Naive B cell (primary cell): ENCODE data around the gene ULK4. TPM values are rescaled to one million over a fixed set of nuclear protein-coding genes. Genes with fewer than 3 reads are reported as not detected.

Source experiments
- ATAC-seq, 2 donors: fragments of 150-1000 bp; cut with Tn5 transposase; 2 replicates each; pipeline ENCODE4 v1.10.0; 2021; ENCODE audit warnings: low read depth in 2 of 2, mild to moderate bottlenecking in 2 of 2, moderate library complexity in 2 of 2
- DNase-seq: peaks from one replicate; pipeline ENCODE4 v3.0.0; 2022
- H3K27ac Mint-ChIP-seq, 6 donors: one replicate each; pipeline ENCODE4 v1.8.0; 2020 to 2022; ENCODE audit warnings: mild to moderate bottlenecking in 6 of 6, mixed read lengths in 6 of 6, moderate library complexity in 5 of 6, inconsistent platforms in 2 of 6
- H3K27me3 Mint-ChIP-seq, 3 donors: one replicate each; pipeline ENCODE4 v1.8.0; 2021 to 2022; ENCODE audit warnings: mixed read lengths in 3 of 3, mild to moderate bottlenecking in 1 of 3
- H3K36me3 Mint-ChIP-seq, 2 donors: one replicate each; pipeline ENCODE4 v1.8.0; 2020 to 2022; ENCODE audit warnings: mixed read lengths in 2 of 2, inconsistent platforms in 1 of 2, mild to moderate bottlenecking in 1 of 2
- H3K4me1 Mint-ChIP-seq, 3 donors: one replicate each; pipeline ENCODE4 v1.8.0; 2020 to 2022; ENCODE audit warnings: mixed read lengths in 3 of 3, inconsistent platforms in 1 of 3, mild to moderate bottlenecking in 1 of 3, moderate library complexity in 1 of 3
- H3K4me3 Mint-ChIP-seq, 8 donors: one replicate each; pipeline ENCODE4 v1.8.0; 2020 to 2022; ENCODE audit warnings: mild to moderate bottlenecking in 8 of 8, mixed read lengths in 8 of 8, moderate library complexity in 8 of 8, inconsistent platforms in 2 of 8
- H3K9me3 Mint-ChIP-seq, 7 donors: one replicate each; pipeline ENCODE4 v1.8.0; 2020 to 2022; ENCODE audit warnings: mixed read lengths in 7 of 7, mild to moderate bottlenecking in 5 of 7, inconsistent platforms in 2 of 7, moderate library complexity in 1 of 7
- polyA plus RNA-seq, 6 donors: library from polyadenylated mRNA; unstranded; fragments of 300-500 nt; fragmentation: Illumina TruSeq; gene quantifications; one replicate each; pipeline ENCODE4 v1.2.3, GENCODE V29; 2021; ENCODE audit warnings: low read depth in 6 of 6

The ULK4 gene
- polyA plus RNA-seq, 6 donors from 2014 or later, result 5.5 to 20.8 (median 10.3) TPM

DNA sequence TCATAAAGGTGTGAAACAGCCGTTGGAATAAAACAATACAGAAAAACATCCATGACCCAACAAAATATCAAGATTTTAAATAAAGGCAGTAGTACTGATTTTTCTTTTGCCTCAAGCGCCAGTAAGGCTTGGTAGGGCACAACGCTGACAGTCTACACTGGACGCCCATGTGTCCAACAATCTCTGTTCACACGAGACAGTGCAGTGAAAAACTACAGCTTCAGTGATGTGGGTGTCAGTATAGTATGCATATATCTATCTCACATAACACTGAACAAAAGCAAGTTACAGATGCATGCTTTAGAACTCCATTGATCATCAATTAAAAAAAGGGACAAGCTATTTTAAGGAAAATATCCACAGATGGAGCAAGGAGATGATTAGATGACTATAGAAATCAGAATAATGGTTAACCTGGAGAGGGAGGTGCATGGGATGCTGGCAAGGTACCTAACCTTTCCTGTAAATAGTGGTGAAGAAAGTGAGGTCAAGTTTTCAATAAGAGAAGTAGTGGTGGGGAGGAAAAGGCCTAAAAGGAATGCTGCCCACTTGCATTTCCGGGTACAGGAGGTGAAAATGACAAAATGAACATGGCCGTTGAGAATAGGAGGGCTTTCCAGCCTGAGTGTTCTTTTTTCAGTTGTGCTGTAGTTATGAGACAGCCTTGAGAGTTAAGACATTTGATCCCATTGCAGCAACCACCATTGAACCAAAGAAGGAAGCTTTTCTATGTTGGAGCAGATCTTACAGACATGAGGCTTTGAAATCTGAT lies 719.9 kb downstream of the ULK4 start:
- Mint-ChIP-seq H3K4me1 (peaks cover 0 to 10% (median 8%) of the 10 kb centered on the region in 3 donors), H3K9me3 (no peaks in the 10 kb centered on the region), H3K36me3 (peaks cover 0 to 23% of the 10 kb centered on the region in 2 donors), H3K4me3 (peak overlapping the region in 1 of 8 donors; percentile 53), H3K27ac (peak overlapping the region in 3 of 6 donors; percentile 78 to 93 (median 85)), H3K27me3 (no peaks in the 10 kb centered on the region)
- no peak for DNase-seq
- no peak for ATAC-seq

DNA sequence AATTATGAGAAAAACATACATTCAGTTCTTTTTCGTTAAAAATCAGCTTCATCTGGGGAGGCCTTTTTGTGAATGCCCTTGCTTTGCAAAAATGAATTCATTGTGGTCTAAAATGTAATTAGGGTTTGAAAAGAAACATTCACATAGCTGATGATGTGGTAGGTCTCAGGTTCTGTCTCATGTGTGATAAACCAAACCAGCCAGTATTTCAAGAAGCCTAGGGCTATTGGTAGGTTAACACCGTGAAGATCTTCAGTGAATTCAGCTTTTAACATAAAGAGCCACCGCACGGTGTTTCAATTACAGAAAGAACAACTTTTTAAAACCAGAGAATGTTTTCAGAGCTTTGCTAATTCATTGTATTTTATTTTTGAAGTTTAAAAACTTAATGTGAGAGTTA lies 720.7 kb downstream of the ULK4 start:
- Mint-ChIP-seq H3K4me1 (peaks cover 0 to 10% (median 6%) of the 10 kb centered on the region in 3 donors), H3K27me3 (no peaks in the 10 kb centered on the region), H3K36me3 (peaks cover 0 to 24% of the 10 kb centered on the region in 2 donors), H3K4me3 (no peak overlapping the region), H3K27ac (peak overlapping the region in 2 of 6 donors; percentile 41 to 93), H3K9me3 (no peaks in the 10 kb centered on the region)
- no peak for ATAC-seq
- no peak for DNase-seq

DNA sequence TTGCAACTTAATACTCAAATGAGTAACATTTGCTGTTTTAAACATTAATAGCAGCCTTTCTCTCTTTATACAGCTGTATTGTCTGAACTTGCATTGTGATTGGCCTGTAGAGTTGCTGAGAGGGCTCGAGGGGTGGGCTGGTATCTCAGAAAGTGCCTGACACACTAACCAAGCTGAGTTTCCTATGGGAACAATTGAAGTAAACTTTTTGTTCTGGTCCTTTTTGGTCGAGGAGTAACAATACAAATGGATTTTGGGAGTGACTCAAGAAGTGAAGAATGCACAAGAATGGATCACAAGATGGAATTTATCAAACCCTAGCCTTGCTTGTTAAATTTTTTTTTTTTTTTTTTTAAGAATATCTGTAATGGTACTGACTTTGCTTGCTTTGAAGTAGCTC lies 722.3 kb downstream of the ULK4 start:
- peak overlapping the region in 2 of 6 donors; percentile 27 to 78 for H3K27ac Mint-ChIP-seq
- ATAC-seq, result no peak
- no peak for DNase-seq

DNA sequence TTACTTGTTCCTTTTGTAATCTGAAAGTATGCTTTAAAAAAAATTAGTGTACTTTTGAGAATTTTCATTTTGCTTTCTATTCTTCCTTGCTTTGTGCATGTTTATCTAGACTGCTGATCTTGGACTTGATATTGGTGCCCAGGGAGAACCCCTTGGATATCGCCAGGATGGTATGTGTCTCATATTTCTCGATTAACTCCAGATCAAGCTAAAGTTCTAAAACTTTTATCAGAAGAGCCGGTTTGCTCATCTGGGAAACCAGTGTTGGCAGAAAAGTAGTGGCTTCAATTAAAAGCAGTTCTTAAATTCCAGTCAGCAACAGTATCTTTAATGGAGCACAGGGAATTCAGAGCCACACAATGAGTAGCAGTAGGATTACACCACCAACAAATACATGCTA lies 724.0 kb downstream of the ULK4 start:
- ATAC-seq, result no peak
- no peak for DNase-seq
- H3K27me3 Mint-ChIP-seq, result no peaks in the 10 kb centered on the region
- peaks cover 16 to 33% of the 10 kb centered on the region in 2 donors for H3K36me3 Mint-ChIP-seq
- H3K9me3 Mint-ChIP-seq, result no peaks in the 10 kb centered on the region
- H3K27ac Mint-ChIP-seq, result peak overlapping the region in 3 of 6 donors; percentile 34 to 80 (median 46)
- no peak overlapping the region for H3K4me3 Mint-ChIP-seq
- H3K4me1 Mint-ChIP-seq, result peaks cover 0 to 7% (median 1%) of the 10 kb centered on the region in 3 donors

More for the DNA sequence above, 722.3 kb downstream of the ULK4 start:
- no peaks in the 10 kb centered on the region for H3K9me3 Mint-ChIP-seq
- H3K27me3 Mint-ChIP-seq, result no peaks in the 10 kb centered on the region
- no peak overlapping the region for H3K4me3 Mint-ChIP-seq
- peaks cover 0 to 10% (median 1%) of the 10 kb centered on the region in 3 donors for H3K4me1 Mint-ChIP-seq
- H3K36me3 Mint-ChIP-seq, result peaks cover 13 to 33% of the 10 kb centered on the region in 2 donors

DNA sequence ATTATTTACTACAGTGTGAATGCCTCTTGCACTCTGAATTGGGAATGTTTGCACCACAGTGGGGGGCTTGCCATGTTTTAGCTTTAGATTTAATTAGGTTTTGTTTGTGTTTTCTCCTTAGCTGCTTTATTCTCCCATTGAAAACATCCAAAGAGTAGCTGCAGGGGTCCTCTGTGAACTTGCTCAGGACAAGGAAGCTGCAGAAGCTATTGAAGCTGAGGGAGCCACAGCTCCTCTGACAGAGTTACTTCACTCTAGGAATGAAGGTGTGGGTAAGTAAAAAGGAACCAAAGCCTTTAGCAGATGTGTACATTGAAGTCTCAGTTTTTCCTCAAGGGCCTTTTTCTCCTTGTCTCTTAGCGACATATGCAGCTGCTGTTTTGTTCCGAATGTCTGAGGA lies 725.7 kb downstream of the ULK4 start:
- peaks cover 29 to 33% of the 10 kb centered on the region in 2 donors for H3K36me3 Mint-ChIP-seq
- ATAC-seq (no peak), DNase-seq (no peak)
- no peak overlapping the region for H3K27ac Mint-ChIP-seq
- no peaks in the 10 kb centered on the region for H3K9me3 Mint-ChIP-seq
- H3K4me1 Mint-ChIP-seq, result peaks cover 0 to 6% (median 1%) of the 10 kb centered on the region in 3 donors
- no peaks in the 10 kb centered on the region for H3K27me3 Mint-ChIP-seq
- no peak overlapping the region for H3K4me3 Mint-ChIP-seq

DNA sequence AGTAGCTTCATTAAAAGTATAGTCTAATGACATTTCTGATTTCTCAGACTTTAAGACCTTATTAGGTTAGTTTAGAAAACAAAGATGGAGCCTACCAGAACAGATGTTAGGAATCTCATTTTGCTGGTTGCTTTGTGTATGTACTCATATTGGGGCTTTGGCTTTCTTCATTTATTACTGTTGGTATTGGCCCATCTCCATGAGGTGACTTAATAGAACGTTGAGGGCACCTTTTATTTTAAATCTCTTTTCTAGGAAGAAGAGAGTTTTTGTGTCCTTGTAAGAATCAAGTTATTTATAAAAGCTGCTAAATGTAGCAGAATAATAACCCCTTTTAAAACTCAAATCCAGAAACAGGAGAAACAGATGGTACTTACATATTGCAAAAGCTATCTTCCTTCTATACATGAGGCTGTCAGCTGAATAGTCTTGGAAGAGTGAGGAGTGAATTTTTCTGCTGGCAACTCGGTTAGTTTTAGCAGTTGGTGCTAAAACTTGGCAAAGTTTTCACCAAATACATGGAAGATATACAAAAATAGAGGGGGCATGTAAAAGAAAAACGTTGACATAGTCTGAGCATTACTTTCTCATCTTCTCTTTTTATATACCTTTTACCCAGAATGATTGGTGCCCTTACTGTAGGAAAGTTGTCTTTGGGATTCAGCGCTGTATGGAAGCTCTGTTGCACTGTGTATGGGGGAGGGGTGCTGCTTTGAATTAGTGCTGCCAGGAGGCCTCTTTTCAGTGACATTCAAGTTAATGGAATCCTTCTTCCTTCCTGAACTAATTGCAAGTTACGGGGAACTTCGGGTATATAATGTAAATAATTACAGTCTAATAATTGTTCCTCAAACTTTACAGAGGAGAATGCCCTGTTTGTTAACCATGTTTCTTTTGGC lies 726.8 kb downstream of the ULK4 start:
- Mint-ChIP-seq H3K9me3 (no peaks in the 10 kb centered on the region), H3K27me3 (no peaks in the 10 kb centered on the region), H3K4me3 (no peak overlapping the region), H3K36me3 (peaks cover 29 to 33% of the 10 kb centered on the region in 2 donors), H3K27ac (peak overlapping the region in 2 of 6 donors; percentile 49 to 64), H3K4me1 (peaks cover 1 to 6% (median 6%) of the 10 kb centered on the region in 3 donors)
- no peak for DNase-seq
- ATAC-seq, result no peak

DNA sequence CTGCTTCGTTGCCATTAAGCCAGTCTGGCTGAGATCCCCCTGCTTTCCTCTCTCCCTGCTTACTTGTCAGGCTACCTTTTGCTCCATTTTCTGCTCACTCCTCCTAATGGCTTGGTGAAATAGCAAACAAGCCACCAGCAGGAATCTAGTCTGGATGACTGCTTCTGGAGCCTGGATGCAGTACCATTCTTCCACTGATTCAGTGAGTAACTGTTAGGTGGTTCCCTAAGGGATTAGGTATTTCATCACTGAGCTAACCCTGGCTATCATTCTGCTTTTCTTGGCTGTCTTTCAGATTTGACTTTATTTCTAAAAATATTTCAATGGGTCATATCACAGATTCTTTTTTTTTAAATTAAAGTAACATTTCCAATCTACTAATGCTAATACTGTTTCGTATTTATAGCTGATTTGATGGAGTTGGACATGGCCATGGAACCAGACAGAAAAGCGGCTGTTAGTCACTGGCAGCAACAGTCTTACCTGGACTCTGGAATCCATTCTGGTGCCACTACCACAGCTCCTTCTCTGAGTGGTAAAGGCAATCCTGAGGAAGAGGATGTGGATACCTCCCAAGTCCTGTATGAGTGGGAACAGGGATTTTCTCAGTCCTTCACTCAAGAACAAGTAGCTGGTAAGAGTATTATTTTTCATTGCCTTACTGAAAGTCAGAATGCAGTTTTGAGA lies 737.6 kb downstream of the ULK4 start:
- no peak for DNase-seq
- ATAC-seq, result no peak
- Mint-ChIP-seq H3K27me3 (no peaks in the 10 kb centered on the region), H3K27ac (peak overlapping the region in 3 of 6 donors; percentile 74 to 81 (median 79)), H3K4me1 (peaks cover 32 to 55% (median 44%) of the 10 kb centered on the region in 3 donors), H3K36me3 (peaks cover 11 to 21% of the 10 kb centered on the region in 2 donors), H3K4me3 (no peak overlapping the region), H3K9me3 (no peaks in the 10 kb centered on the region)

DNA sequence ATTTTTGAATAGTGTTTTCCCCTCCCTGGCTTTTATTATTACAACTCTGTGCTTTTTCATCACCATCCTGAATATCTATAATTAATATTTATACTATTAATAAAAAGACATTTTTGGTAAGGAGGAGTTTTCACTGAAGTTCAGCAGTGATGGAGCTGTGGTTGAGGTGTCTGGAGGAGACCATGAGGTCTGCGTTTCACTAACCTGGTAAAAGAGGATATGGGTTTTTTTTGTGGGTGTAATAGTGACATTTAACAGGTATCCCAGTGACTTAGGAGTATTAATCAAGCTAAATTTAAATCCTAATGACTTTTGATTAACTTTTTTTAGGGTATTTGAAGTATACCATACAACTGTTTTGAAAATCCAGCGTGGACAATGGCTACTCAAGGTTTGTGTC lies 738.2 kb downstream of the ULK4 start:
- Mint-ChIP-seq H3K4me3 (no peak overlapping the region), H3K27me3 (no peaks in the 10 kb centered on the region), H3K4me1 (peaks cover 36 to 59% (median 48%) of the 10 kb centered on the region in 3 donors), H3K27ac (peak overlapping the region in 1 of 6 donors; percentile 81), H3K9me3 (no peaks in the 10 kb centered on the region), H3K36me3 (peaks cover 11 to 21% of the 10 kb centered on the region in 2 donors)
- peak in 1 of 2 donors; percentile 45 for ATAC-seq
- DNase-seq, result no peak

DNA sequence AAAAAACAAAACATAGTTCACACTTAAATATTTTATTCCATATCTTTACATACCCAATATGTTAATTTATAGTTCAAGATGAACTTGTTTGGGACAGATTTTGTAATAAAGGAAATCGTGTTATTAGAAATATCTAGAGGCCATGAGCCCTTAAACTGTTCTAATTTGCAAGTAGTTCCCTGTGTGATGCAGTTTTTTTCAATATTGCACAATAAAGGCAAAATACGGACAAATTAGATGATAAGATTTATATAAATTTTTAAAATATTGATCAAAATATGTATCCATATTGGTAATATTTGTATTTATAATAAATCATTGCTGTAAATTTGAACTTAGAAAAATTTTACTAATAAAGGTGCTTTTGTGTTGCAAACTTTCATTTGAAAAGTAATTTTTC lies 738.8 kb downstream of the ULK4 start:
- Mint-ChIP-seq H3K36me3 (peaks cover 4 to 14% of the 10 kb centered on the region in 2 donors), H3K27me3 (no peaks in the 10 kb centered on the region), H3K4me1 (peaks cover 42 to 57% (median 45%) of the 10 kb centered on the region in 3 donors), H3K9me3 (no peaks in the 10 kb centered on the region), H3K4me3 (no peak overlapping the region), H3K27ac (peak overlapping the region in 2 of 6 donors; percentile 34 to 61)
- DNase-seq (no peak), ATAC-seq (no peak)

DNA sequence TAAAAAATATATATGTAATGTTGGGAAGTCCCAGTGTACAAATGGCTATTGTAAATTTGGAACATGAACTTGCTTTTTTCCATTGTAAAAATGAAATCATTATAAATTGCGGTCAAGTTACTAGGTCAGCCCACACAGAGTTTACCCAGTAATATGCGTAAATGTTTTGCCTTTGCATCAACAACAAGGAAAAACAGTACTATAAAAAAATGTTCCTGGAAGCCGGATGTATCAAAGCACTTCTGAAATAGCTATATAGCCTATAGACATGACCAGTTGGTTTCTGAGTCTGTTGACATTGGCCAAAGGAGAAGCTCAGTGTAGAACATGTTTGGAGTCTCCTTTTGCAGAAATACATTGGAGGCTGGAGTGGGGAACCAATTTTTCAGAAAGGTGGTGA lies 739.4 kb downstream of the ULK4 start:
- DNase-seq, result no peak
- H3K36me3 Mint-ChIP-seq, result peaks cover 4 to 11% of the 10 kb centered on the region in 2 donors
- no peaks in the 10 kb centered on the region for H3K9me3 Mint-ChIP-seq
- no peak for ATAC-seq
- H3K4me3 Mint-ChIP-seq, result no peak overlapping the region
- H3K4me1 Mint-ChIP-seq, result peaks cover 47 to 62% (median 49%) of the 10 kb centered on the region in 3 donors
- peak overlapping the region in 3 of 6 donors; percentile 4 to 61 (median 34) for H3K27ac Mint-ChIP-seq
- H3K27me3 Mint-ChIP-seq, result no peaks in the 10 kb centered on the region

DNA sequence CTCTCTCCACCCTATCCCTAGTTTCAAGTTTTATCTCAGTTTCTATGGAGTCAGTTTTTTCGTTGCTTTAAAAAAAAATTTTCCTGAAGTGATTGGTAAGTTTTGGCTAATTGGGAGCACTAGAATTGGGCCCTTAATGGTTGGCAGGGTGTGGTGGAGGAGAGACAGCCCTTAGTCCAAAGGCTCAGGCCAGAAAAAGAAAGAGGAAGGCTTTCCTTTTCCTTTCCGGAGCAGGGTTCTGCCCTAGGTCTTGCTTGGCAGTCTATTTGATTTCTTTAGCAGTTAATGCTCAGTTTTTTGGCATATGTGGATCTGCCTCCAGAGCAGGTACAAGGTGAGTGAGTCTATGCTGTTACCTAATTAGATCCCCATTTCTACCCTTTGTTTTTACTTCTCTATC lies 739.9 kb downstream of the ULK4 start:
- H3K4me3 Mint-ChIP-seq, result no peak overlapping the region
- H3K27ac Mint-ChIP-seq, result peak overlapping the region in 4 of 6 donors; percentile 16 to 61 (median 50)
- H3K4me1 Mint-ChIP-seq, result peaks cover 51 to 65% (median 52%) of the 10 kb centered on the region in 3 donors
- H3K27me3 Mint-ChIP-seq, result no peaks in the 10 kb centered on the region
- DNase-seq, result no peak
- ATAC-seq, result no peak
- no peaks in the 10 kb centered on the region for H3K9me3 Mint-ChIP-seq
- peaks cover 4 to 11% of the 10 kb centered on the region in 2 donors for H3K36me3 Mint-ChIP-seq

DNA sequence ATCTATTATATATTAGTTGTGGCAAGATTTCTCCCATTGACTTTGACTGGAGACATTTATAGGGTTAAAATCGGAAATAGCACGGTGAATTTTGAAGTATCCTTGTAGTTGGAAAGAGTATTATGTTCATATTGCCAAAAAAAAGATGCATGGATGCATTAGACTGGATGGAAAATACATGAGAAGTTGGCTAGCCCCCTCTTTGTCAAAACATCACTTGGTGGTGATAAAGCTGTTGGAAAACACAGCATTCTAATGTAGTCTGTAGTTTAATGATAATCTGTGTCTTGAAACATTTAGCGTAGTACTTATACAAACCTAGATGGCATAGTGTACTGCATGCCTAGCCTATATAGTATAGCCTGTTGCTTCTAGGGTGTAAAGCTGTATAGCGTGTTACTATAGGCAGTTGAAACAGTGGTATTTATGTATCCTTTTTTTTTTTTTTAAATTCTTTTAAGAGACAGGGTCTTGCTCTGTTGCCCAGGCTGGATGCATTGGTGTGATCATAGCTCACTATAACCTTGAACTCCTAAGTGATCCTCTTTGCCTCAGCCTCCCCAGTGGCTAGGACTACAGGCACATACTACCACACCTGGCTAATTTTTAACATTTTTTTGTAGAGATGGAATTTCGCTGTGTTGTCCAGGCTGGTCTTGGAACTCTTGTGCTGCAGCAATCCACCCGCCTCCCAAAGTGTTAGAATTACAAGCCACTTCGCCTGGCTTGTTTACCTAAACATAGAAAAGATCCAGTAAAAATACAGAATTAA lies 740.8 kb downstream of the ULK4 start:
- peaks cover 49 to 62% (median 59%) of the 10 kb centered on the region in 3 donors for H3K4me1 Mint-ChIP-seq
- peak overlapping the region in 5 of 6 donors; percentile 2 to 88 (median 53) for H3K27ac Mint-ChIP-seq
- peak overlapping the region in 1 of 8 donors; percentile 10 for H3K4me3 Mint-ChIP-seq
- H3K36me3 Mint-ChIP-seq, result peaks cover 3 to 4% of the 10 kb centered on the region in 2 donors
- no peaks in the 10 kb centered on the region for H3K27me3 Mint-ChIP-seq
- DNase-seq (no peak), ATAC-seq (no peak)
- H3K9me3 Mint-ChIP-seq, result no peaks in the 10 kb centered on the region
